Stimulated activated CD4-positive, alpha-beta T cell treated with anti-CD3 and anti-CD28 coated beads, Interleukin-4, amount 100 ng/mL, for 24 hours (primary cell): ENCODE results near the gene PRKCA.

Experiments
- DNase-seq: peaks from one replicate; pipeline ENCODE4 v3.0.0-alpha.2; 2020

Gene PRKCA

GRCh38 chr17:66523378-66524200 lies 221.2 kb downstream of the PRKCA start:
- no peak for DNase-seq

DNA sequence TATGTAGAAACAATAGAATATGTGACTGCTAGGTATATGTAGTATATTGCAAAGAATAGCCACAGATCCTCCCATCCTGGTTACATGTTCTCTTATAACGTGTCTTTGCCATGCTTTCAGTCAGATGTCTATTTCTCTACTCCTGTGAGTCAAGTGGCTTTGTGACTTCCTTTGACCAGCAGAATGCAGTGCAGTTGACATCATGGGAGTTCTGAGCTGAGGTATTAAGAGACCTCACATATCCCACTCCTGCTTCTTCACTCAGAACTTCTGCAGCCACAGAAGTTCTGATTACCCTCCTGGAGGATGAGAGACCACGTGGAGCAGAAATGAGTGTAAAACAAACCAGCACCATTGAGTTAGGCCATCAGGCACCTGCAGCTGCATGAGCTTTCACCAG lies 222.5 kb downstream of the PRKCA start:
- no peak for DNase-seq

DNA sequence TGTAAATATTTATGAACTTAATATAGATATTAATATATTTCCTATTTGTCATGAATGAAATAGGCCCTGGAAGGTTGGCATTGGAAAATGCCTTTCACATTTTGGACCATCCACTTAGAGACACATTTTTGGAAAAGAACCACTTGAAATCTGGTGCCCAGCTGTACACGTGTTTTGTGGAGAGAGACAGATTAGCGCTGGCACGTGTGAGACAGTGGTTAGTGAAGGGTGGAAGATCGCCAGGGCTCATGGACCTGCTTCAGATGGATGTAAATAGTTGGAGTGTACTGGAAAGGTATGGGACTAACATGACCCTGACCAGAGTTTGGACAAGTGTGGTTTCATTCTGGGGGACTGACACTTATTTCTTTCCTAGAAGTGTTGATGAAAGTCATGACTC lies 222.9 kb downstream of the PRKCA start:
- DNase-seq, result no peak

DNA sequence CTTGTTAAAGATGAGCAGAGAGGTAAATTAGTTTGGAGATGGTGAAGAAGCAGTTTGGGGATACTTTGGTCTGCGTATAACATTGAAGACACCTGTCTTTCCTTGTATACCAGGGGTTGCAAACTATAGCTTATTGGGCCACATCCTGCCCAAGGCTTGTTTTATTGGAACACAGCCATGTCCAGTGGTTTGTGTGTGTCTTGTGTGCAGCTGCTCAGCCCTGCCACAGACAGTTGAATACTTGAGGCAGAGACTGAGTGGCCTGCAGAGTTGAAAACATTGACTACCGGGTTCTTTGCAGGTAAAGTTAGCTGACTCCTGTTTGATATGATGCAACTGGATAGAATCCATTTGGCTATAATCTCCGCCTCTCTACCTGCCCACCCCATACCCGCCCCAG lies 224.4 kb downstream of the PRKCA start:
- no peak for DNase-seq

GRCh38 chr17:66527335-66527734 lies 224.9 kb downstream of the PRKCA start:
- no peak for DNase-seq

DNA sequence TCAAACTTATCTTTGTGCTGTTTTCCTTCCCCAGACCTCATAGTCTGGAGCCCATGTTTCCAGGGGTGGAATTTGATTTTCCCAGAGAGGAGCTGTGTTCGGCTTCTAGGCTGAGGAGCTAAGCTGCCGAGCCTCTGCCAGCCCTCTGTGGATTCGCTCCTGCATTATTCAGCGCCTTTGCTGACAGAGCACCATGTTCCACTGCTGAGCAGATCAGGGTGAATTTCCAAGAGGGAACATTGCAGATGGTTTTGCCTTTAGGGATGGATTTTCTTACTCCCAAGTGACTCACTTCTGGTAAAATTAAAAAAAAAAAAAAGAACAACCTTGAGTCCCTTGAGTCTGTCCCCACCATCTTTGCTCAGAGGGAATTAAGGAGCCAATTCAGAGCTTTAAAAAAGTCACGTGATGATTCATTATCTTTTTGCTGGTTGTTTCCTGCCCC lies 229.5 kb downstream of the PRKCA start:
- DNase-seq, result no peak

- DNase-seq, result no peak
Measured at GRCh38 chr17:66533572-66533971, 231.2 kb downstream of the PRKCA start.

- DNase-seq, result no peak
Measured at GRCh38 chr17:66533986-66534385, 231.6 kb downstream of the PRKCA start.

DNA sequence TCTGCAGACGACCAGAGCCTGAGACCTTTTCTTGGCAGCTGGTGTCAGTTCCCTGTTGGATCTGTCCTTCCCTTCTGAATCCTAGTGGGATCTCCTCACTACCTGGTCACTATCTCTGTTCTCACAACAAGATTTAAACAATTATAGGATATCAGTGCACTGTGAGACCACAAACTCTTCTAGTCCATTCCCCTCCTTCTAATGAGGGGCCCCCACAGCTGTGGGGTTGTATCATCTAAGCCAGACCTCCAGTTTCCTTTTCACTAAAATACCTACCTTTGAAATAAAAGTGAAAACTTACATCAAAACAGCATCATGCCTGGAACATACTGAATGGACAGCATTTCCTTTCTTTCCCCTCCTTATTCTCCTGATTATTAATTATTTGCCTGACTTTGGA lies 233.2 kb downstream of the PRKCA start:
- no peak for DNase-seq

GRCh38 chr17:66537502-66537901 lies 235.1 kb downstream of the PRKCA start:
- DNase-seq, result no peak

DNA sequence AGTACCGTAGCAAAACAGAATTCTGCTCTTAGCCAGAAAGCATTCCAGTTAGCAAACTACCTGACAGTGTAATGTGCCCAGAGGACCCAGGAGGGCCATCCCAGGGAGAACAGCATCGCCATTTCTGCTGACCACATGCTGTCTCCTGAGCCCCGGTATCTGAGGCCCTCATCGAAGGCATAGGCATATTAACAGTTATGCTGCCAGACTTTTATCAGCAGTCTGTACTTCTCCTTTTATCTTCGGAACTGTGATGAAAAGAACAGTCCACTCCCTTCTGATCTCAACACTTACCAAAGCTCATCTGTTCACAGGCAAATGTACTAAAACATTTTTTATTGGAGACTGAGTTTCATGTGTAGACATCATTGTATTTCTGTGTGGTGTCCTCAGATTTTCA lies 236.4 kb downstream of the PRKCA start:
- no peak for DNase-seq

DNA sequence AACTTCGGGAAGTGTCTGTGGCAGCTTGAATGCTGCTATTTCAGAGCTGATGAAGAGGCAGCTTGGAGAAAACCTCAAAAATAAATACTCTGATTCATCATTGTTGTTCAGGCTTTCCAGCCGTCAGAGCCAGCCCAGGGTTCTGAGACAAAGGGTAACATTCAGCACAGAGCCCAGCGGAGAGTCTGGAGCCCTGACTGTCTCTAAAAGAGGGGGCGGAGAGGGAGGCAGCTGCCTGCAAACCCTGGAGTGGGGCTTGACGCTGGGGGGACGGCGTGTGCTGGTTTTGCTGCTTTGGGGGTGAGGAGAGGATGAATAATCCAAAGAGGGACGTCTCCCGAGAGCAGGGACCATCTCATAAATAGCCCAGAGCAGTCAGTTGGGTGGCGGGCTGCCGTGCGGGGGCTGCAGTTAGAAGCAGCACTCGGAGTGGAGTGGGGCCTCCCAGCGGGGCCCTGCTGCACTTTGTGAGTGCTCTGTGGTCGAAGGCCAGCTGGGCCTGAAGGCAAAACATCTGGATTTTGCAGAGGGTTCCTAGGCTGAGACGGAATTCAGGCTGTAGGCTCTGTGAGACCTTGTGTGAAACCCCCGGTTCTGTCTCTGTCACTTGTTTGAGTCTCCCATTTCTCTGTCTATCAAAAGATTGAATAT lies 237.8 kb downstream of the PRKCA start:
- no peak for DNase-seq

GRCh38 chr17:66541461-66542128 lies 239.2 kb downstream of the PRKCA start:
- DNase-seq, result no peak

DNA sequence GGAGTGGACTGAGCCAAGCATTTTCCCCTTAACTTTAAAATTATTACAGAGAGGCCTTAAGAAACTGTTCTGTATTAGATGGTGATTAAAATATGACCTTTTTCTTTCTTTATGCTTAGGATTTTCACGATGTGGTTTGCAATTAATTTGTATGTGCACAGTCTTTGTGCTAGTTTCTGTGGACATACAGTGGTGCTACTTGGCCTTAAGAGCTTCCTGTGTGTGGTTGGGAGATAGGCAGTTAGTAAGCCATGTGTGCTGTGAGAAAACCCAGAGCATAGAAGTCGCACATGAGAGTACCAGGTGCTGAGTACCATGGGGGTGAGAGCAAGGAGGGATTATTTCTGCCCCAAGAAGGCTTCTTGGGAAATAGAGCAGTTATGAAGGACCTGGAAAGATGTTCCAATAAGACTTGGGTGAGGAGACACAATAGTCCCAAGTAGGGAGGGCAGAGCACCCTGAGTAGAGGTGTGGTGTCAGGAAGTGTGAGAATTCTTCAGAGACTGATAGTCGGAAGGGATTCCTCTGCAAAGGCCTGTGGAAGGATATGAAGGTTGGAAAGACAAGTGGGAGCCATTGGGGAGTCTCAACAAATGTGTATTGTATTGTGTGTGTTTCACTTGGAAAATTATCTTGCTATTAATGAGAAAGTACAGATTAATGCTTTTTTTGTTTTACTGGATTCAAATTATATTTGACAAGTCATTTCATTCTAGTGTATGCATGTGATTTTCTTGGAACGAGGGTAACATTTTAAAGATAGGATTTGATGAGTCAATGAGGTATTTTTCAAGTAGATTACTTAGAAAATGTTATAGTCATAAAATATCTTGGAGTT lies 239.9 kb downstream of the PRKCA start:
- DNase-seq, result no peak

DNA sequence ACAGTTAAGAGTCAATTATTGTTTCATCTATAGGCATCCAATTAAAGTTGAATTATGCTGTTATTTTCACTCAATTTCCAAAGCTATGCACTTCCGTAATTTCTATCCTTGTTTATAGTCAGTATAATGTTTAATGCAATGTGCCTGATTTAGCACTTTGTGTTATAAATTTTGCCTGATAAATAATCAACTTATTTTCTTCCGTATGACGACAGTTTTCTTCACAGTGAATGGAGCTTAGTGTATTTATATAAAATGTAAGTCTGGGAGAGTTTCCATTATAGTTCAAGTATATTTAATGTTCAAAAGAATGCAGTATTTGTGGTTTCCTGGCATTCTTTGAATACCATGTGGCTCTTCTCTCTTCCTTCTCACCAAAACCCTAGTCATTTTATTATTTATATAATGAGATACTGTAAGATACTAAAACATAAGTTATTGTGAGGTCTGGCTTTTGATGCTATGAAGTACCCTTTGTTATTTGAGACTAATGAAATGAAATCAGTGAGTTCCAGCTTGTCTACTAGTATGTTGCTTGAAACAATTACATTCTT lies 240.6 kb downstream of the PRKCA start:
- no peak for DNase-seq

GRCh38 chr17:66543526-66543925 lies 241.1 kb downstream of the PRKCA start:
- DNase-seq, result no peak

- DNase-seq, result no peak
Measured at GRCh38 chr17:66545918-66546317, 243.5 kb downstream of the PRKCA start.

DNA sequence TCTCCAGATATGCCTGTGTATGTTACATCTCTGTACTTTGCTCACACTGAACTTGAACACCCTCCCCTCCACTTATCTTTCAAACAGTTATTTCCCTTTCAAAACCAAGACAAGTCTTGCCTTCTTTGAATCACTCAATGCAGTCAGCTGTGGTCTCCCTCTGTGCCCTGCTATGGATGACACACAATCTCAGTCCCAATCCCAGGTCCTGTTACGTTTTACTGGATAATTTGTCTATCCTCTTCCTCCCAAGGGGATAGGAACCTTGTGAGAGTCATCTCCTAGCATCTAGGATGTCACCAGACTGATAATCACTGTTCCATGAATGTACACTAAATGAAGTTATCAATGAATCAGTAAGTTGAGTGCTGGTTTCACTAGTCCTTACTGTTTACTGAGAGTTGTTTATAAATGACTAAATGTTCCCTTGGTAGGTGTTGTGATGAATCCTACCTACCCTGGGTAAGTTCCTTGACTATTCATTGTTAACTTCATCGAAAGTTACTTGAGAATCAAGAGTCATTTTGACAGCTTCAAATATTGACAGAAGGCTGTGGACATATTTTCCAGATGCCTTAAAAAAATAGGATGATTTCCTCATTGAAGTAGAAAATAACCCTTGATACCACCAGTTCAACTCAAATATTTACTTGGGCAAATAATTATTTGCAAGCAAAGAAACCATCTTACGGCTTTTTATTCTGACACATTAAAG lies 244.9 kb downstream of the PRKCA start:
- peak; percentile 20 for DNase-seq

DNA sequence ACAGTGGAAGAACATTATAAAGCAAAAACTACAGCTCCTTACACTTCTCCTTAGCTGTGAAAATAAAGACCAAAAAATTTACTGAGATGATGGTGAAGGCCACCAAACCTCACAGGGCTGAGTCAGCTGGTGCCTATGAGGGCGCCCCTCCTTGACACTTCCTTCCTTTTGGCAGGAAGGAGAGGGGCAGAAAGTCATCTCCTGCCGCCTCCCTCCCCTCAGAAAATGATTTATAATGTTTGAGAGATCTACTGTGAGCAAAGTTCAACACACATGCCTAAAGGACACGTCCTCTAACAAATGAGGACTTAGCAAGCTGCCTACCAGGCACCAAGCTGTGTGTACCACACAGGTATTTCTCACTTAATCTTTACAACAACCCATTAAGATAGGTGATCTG lies 245.7 kb downstream of the PRKCA start:
- peak; percentile 45 for DNase-seq

DNA sequence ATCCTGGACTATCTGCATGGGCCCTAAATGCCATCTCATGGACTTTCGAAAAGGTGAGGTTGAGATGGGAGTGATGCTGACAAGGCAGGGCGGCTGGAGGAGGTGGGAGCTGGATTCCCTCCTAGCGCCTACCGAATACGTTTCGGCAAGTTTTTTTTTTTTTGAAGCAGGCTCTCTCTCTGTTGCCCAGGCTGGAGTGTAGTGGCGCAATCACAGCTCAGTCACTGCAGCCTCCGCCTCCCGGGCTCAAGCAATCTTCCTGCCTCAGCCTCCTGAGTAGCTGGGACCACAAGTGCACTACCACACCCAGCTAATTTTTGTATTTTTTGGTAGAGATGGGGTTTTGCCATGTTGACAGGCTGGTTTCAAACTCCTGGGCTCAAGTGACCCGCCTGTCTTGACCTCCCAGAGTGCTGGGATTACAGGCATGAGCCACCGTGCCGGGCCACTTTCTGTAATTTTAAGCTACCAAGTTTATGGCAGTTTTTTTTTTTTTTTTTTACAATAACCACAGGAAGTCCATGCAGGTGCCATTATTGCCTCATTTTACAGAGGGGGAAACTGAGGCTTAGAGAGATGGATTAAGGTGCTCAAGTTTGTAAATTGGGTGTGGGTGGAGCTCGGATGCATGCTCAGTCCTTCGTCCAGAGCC lies 246.4 kb downstream of the PRKCA start:
- no peak for DNase-seq

GRCh38 chr17:66549311-66549704 lies 246.9 kb downstream of the PRKCA start:
- DNase-seq, result no peak
